ENCODE measurements around the gene PACC1. TPM values are rescaled to one million over a fixed set of nuclear protein-coding genes. Genes with fewer than 3 reads are reported as not detected.

The PACC1 gene
- polyA plus RNA-seq, 1 experiment = 10.6 TPM

- CTCF ChIA-PET = interaction anchor here (1.5 kb wide), 1 partner anchor 311 kb away, joined by 4 read pairs; no protein-coding TSS in a partner anchor
Observed at GRCh38 chr1:212381397-212382035, 33.2 kb downstream of the PACC1 start.

GRCh38 chr1:212379366-212379765, 35.3 kb downstream of the PACC1 start:
- Histone ChIP-seq H3K27ac (ENCODE audit: low read depth, low read length) (no peak overlapping the region), H3K4me3 (ENCODE audit: low read depth, low read length) (no peak overlapping the region), H3K9me3 (ENCODE audit: control insufficient read depth, insufficient read depth, low read length) (no peaks in the 10 kb centered on the region), H3K27me3 (ENCODE audit: control insufficient read depth, insufficient read depth, low read length) (no peaks in the 10 kb centered on the region)
- no peak for TF ChIP-seq CTCF (IDR thresholded peaks at IDR 0.05; ENCODE audit: low read depth, low read length)
- ChIA-PET POLR2A (no interaction called here), CTCF (interaction anchor here (0.6 to 1.3 kb wide), 4 partner anchors 11 to 616 kb away, joined by 3 to 5 read pairs (median 3); no protein-coding TSS in a partner anchor)
- no peak for DNase-seq (ENCODE audit: low read depth, low spot score)

More at GRCh38 chr1:212381397-212382035, 33.2 kb downstream of the PACC1 start:
- no peak for TF ChIP-seq CTCF (IDR thresholded peaks at IDR 0.05; ENCODE audit: low read depth, low read length)
- Histone ChIP-seq H3K27me3 (ENCODE audit: control insufficient read depth, insufficient read depth, low read length) (no peaks in the 10 kb centered on the region), H3K27ac (ENCODE audit: low read depth, low read length) (no peak overlapping the region), H3K9me3 (ENCODE audit: control insufficient read depth, insufficient read depth, low read length) (no peaks in the 10 kb centered on the region), H3K4me3 (ENCODE audit: low read depth, low read length) (no peak overlapping the region)
- DNase-seq (ENCODE audit: low read depth, low spot score) = no peak
- POLR2A ChIA-PET = no interaction called here

- no peak for DNase-seq (ENCODE audit: low read depth, low spot score)
- Histone ChIP-seq H3K9me3 (ENCODE audit: control insufficient read depth, insufficient read depth, low read length) (no peaks in the 10 kb centered on the region), H3K27ac (ENCODE audit: low read depth, low read length) (no peak overlapping the region), H3K4me3 (ENCODE audit: low read depth, low read length) (no peak overlapping the region), H3K27me3 (ENCODE audit: control insufficient read depth, insufficient read depth, low read length) (no peaks in the 10 kb centered on the region)
- CTCF ChIA-PET = interaction anchor here (1.3 to 2.9 kb wide), 4 partner anchors 11 to 315 kb away, joined by 4 to 11 read pairs (median 4); no protein-coding TSS in a partner anchor
- POLR2A ChIA-PET = no interaction called here
- no peak for TF ChIP-seq CTCF (IDR thresholded peaks at IDR 0.05; ENCODE audit: low read depth, low read length)
Observed at GRCh38 chr1:212377644-212378043, 37.0 kb downstream of the PACC1 start.

- no peak for DNase-seq (ENCODE audit: low read depth, low spot score)
- Histone ChIP-seq H3K27me3 (ENCODE audit: control insufficient read depth, insufficient read depth, low read length) (no peaks in the 10 kb centered on the region), H3K4me3 (ENCODE audit: low read depth, low read length) (no peak overlapping the region), H3K9me3 (ENCODE audit: control insufficient read depth, insufficient read depth, low read length) (no peaks in the 10 kb centered on the region), H3K27ac (ENCODE audit: low read depth, low read length) (no peak overlapping the region)
- POLR2A ChIA-PET = no interaction called here
- CTCF ChIA-PET = interaction anchor here (1.1 to 2.9 kb wide), 5 partner anchors 80 to 678 kb away, joined by 3 to 11 read pairs (median 4); partner anchors contain the start of genes DTL and INTS7
- no peak for TF ChIP-seq CTCF (IDR thresholded peaks at IDR 0.05; ENCODE audit: low read depth, low read length)
Observed at GRCh38 chr1:212375986-212376385, 38.7 kb downstream of the PACC1 start.

- peak; percentile 95 for TF ChIP-seq CTCF (IDR thresholded peaks at IDR 0.05; ENCODE audit: low read depth, low read length)
- Histone ChIP-seq H3K27ac (ENCODE audit: low read depth, low read length) (no peak overlapping the region), H3K4me3 (ENCODE audit: low read depth, low read length) (no peak overlapping the region), H3K27me3 (ENCODE audit: control insufficient read depth, insufficient read depth, low read length) (no peaks in the 10 kb centered on the region), H3K9me3 (ENCODE audit: control insufficient read depth, insufficient read depth, low read length) (no peaks in the 10 kb centered on the region)
- DNase-seq (ENCODE audit: low read depth, low spot score) = peak; percentile 47
- ChIA-PET POLR2A (no interaction called here), CTCF (interaction anchor here (0.6 to 7.2 kb wide), 20 partner anchors 12 to 492 kb away, joined by 3 to 226 read pairs (median 4); partner anchors contain the start of genes DTL and INTS7)
Observed at GRCh38 chr1:212368073-212368484, 46.6 kb downstream of the PACC1 start.
